ENCODE measurements around the gene IRX2.
A peak's percentile ranks its signal among the peaks of the same experiment; 100 is the strongest.

GRCh38 chr5:2755076-2755680 is 3.7 kb upstream of the IRX2 start:
- TF ChIP-seq CTCF (IDR thresholded peaks at IDR 0.05): peak in 1 of 3 donors; percentile 28
- no peak for TF ChIP-seq POLR2A (IDR thresholded peaks at IDR 0.05)
- no peak for TF ChIP-seq POLR2AphosphoS5 (IDR thresholded peaks at IDR 0.05)
